ENCODE results near the gene PBRM1. TPM values are rescaled to one million over a fixed set of nuclear protein-coding genes. Genes with fewer than 3 reads are reported as not detected.
"Not testable (repeated sequence)": the region's sequence is repeated elsewhere in the genome, so short reads cannot be mapped to it uniquely, and the experiment has no call there.

The PBRM1 gene
- total and polyA plus RNA-seq, 2 experiments from 2014 or later = 57.5 to 72.5 TPM

GRCh38 chr3:52728753-52729152 is 43.0 kb upstream of the PBRM1 start:
- not testable (repeated sequence) for H3K4me3 Mint-ChIP-seq; H3K4me1 Mint-ChIP-seq; H2AFZ ChIP-seq; H3K27ac ChIP-seq (ENCODE audit: low read depth); H3F3A ChIP-seq (replicated peaks; ENCODE audit: low read depth); DNase-seq (ENCODE audit: low spot score); H4K20me1 ChIP-seq (replicated peaks; ENCODE audit: insufficient read depth); H3K27ac Mint-ChIP-seq; H3K27me3 ChIP-seq (ENCODE audit: insufficient read depth); H3K79me2 ChIP-seq (replicated peaks; ENCODE audit: insufficient read depth); H3K4me3 ChIP-seq; ATAC-seq; H3K4me2 ChIP-seq; H3K27me3 Mint-ChIP-seq (ENCODE audit: insufficient read depth, low read depth, poor library complexity); H3K9me2 ChIP-seq (ENCODE audit: insufficient read depth); H3K4me1 ChIP-seq (ENCODE audit: insufficient read depth)
- Mint-ChIP-seq H3K9me3 (peaks cover 23% of the 10 kb centered on the region), H3K36me3 (ENCODE audit: low read depth) (peaks cover 66% of the 10 kb centered on the region)
- peaks cover 16% of the 10 kb centered on the region; the same call in 1 of the 2 replicates for H3K36me3 ChIP-seq (ENCODE audit: insufficient read depth)

DNA sequence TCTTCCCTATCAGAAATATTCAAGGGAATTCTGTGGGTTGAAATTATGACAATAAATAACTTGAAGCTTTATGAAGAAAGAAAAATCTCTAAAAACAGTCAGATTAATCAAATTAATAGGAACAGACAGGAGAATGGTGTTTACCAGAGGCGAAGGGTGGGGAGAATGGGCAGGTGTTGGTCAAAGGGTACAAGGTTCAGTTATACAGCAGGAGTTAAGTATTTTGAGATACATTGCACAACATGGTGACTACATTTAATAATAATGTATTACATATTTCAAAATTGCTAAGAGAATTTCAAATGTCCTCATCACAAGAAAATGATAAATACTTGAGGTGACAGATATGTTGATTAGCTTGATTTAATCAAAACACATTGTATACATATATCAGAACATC is 38.8 kb upstream of the PBRM1 start:
- Histone ChIP-seq H3K9me2 (ENCODE audit: insufficient read depth) (no peaks in the 10 kb centered on the region), H3K27ac (ENCODE audit: low read depth) (no peak overlapping the region)
- H3K9me3 Mint-ChIP-seq = peaks cover 15% of the 10 kb centered on the region

More for the DNA sequence above, 38.8 kb upstream of the PBRM1 start:
- ATAC-seq (no peak), DNase-seq (ENCODE audit: low spot score) (no peak)
- no peak overlapping the region for H3K4me2 ChIP-seq
- no peaks in the 10 kb centered on the region for H4K20me1 ChIP-seq (replicated peaks; ENCODE audit: insufficient read depth)
- H3K36me3 Mint-ChIP-seq (ENCODE audit: low read depth) = peaks cover 28% of the 10 kb centered on the region
- H3K4me1 ChIP-seq (ENCODE audit: insufficient read depth) = no peaks in the 10 kb centered on the region
- no peak overlapping the region for H3K4me3 ChIP-seq
- no peaks in the 10 kb centered on the region for H3K27me3 ChIP-seq (ENCODE audit: insufficient read depth)
- no peak overlapping the region for H3K27ac Mint-ChIP-seq
- no peak overlapping the region for H3K4me3 Mint-ChIP-seq
- H3F3A ChIP-seq (replicated peaks; ENCODE audit: low read depth) = no peaks in the 10 kb centered on the region
- no peaks in the 10 kb centered on the region for H3K4me1 Mint-ChIP-seq
- no peak for TF ChIP-seq REST (IDR thresholded peaks at IDR 0.05; ENCODE audit: unreplicated experiment)
- TF ChIP-seq ZNF462 (CRISPR knock-in tag; IDR thresholded peaks at IDR 0.05) = no peak
- no peak overlapping the region for H2AFZ ChIP-seq
- no peaks in the 10 kb centered on the region for H3K79me2 ChIP-seq (replicated peaks; ENCODE audit: insufficient read depth)
- 0 out of 2 replicates have a peak, but pooled peaks cover 4% of the 10 kb centered on the region for H3K36me3 ChIP-seq (ENCODE audit: insufficient read depth)
- peaks cover 8% of the 10 kb centered on the region for H3K27me3 Mint-ChIP-seq (ENCODE audit: insufficient read depth, low read depth, poor library complexity)

All from GM23338 (cell line).